Medulla oblongata (tissue), 1 donor: Measurements from ENCODE around the gene BARX1.
A peak's percentile ranks its signal among the peaks of the same experiment; 100 is the strongest.
"Not testable (repeated sequence)": the region's sequence is repeated elsewhere in the genome, so short reads cannot be mapped to it uniquely, and the experiment has no call there.

Experiments used
- DNase-seq: peaks from one replicate; pipeline ENCODE4 v3.0.0-alpha.2; 2015; ENCODE audit errors: extremely low spot score

The BARX1 gene

DNA sequence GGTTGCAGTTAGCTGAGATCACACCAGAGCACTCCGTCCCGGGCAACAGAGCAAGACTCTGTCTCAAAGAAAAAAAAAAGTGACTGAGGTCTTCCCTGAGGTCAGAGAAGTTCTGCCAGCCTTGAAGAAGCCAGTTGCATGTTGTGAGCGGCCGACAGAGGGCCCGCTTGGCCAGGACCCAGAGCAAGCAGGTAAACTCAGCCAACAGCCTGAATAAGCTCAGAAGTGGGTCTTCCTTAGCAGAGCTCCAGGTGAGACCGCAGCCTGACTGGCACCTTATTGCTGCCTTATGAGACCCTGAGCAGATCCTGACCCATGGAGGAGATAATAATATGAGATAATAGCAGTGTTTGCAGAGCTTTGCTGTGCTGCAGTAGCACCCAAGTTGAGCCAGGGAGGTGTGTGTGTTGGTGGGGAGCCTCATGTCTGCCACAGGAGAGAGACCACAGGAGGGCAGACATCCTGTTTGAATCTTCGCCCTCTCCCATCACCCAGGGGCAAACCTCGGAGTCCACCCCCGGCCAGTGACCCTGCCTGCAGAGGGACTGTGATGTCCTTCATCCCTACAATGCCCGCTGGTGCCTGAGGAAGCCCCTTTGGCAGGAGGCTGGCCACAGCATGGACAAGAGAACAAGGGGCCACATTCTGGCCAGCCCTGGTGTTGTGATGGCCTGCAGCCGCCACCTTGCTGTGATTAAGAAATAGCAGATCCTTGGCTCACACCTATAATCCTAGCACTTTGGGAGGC lies 10.8 kb upstream of the BARX1 start:
- DNase-seq = no peak

DNA sequence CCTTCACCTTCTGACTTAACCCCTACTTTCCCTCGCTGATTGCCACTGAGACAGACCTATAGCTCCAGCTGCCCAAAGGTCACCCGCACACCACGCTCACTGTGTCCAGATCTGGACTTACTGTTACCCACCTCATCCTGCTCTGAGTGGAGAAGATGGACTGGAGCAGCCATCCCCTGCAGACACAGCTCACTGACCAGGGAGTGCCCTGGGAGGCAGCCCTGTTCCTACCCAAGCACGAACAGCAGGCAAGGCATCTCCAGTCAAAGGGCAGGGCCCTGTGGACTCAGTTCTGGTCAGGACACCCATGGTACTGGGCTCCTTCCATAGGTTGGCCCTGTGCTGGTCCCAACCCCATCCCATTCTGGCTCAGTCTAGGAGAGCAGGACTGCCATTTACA lies 9.5 kb upstream of the BARX1 start:
- DNase-seq = no peak

DNA sequence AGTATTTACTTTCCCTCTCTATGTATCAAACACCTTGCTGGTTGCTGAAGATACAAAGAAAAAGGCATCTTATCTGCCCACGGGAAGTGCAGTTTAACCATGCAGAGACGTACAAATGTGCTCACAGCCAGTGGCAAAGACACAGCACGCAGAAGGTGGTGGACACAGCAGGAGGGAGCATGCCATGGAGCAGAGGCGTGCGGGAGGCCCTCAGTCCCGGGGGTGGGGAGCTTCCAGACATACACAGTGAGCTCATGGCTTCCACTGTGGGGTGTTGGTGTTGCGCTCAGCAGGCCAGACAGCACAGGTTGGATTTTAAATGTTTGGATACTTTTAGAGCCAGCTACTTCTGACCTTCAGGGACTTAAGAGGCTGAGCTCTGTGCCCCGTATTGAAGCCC lies 8.8 kb upstream of the BARX1 start:
- no peak for DNase-seq

DNA sequence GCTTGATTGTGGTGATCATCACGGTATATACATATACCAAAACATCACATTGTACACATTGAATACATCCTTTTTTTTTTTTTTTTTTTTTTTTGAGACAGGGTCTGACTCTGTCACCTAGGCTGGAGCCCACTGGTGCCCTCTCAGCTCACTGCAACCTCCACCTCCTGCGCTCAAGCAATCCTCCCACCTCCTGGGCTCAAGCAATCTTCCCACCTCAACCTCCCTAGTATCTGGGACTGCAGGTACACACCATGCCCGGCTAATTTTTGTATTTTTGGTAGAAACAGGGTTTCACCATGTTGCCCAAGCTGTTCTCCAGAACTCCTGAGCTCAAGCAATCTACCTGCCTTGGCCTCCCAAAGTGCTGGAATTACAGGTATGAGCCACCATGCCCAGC lies 8.3 kb upstream of the BARX1 start:
- not testable (repeated sequence) for DNase-seq

DNA sequence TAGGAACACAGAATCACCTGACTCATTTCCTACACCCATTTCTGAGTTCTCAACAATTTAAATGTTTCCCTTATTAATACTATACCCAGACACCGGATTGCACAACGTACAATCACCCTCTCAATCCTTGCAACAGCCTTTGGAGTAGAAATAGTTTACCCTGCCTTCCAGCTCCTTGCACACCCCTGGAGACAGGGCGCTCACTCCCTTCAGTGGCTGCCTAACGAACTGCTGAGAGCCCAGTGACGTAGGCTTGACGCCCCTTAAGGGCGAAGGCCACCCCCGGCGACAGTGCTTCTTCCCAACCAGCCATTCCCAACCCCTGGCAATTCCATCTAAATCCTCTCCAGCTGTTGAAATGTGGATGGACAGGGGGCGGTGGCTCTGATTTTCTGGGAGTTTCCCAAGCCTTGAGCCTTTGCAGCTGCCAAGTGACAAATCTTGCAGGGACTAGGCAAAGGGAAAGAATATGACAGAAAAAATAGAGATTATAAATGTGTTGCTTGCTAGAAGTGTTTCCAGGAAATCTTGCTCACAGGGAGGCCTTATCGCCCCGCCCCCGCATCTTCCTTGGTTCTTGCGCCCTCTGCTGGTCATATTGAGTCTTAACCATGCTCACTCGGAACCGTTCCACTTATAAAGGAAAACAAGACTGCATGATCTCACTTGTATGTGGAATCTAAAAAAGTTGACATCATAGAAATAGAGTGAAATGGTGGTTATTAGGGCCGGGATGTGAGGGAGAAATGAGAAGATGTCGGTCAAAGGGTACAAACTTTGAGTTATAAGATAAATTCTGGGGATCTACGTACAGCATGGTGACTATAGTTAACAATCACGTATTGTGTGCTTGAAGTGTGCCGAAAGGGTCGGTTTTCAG lies 7.6 kb upstream of the BARX1 start:
- peak; percentile 94 for DNase-seq

DNA sequence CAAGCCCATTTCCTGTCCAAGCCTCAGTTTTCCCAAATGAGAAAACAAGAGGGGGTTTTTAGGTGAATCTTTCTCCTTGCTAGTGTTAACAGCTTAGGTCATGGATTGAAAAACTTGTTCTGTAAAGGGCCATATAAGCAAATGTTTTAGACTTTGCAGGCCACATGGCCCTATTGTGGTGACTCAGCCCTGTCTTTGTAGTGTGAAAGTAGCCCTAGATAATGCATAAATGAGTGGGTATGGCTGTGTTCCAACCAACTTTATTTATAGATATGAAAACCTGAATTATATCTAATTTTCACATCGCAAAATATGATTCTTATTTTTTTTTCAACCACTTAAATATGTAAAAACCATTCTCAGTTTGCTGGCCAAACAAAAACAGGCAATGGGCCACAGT lies 6.9 kb upstream of the BARX1 start:
- no peak for DNase-seq

DNA sequence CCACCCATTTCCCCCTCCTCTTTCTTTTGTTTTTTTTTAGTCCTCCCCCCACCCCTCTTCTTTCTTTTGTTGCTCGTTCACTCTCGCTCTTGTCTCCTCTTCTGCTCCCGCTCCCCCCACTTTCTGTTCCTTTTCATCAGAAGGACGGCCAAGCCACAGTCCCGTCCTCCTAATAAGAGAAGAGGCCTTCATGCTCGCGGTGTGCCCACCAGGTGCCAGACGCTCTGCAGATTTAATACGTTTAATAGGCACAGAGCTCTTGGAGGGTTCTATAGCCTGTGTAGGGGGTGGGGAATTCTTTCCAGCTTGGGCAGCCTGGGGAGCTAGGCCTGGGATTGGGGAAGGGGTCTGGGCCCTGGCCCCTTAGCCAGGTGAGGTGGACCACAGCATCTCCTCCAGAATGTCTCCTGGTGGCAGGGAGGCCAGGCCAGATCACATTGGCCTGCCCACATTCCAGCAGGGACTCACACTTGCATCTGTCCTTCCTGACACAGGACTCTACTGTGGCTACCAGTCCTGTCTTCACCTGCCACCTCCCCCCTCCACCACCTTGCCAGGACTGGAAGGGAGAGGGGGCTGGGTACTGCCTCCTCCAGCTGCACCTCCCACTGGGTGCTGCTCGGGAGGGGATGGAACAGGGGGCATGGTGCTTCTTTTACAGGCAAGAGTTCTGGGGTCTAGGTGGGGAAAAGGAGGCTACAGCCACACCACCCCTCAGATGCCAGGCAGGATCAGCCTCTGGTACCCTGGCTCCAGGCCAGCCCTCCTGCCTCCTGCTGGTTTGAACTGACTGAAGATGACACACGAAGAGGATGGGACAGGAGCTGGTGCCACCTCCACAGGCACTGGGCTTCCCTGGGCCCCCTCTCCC lies 6.1 kb upstream of the BARX1 start:
- no peak for DNase-seq

DNA sequence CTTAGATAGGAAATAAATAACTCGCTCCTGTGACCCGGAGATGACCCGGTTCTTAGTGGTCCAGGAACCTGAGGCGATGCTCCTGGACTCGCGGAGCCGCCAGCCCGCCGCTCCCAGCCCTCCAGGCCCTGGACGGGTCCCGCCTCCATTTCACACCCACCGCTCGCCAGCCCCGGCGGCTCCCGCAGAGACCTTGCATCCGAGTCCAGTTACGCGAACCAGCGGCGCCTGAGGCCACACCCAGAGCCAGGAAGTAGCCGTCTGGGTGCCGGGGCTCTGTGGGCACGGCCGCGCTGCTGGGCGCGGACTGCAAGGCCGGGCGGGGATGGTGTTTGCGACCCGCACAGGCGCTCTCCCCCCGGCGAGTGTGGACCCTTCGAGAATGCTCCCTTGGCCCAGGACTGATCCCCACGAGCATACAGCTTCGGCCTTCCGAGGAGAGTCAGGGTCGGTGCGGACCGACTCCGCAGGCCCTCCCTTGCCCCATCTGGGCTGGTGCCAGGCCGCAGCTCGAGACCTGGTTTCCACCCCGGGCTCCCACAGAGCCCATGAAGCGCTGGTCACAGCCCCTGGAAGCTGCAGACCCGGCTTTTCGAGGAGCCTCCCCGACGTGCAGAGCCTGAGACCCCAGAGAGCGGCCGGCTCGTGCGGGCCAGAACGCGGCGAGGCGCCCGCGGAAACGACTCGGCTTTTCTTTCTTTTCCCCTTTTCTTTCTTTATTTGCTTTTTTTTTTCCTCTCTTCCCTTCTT lies 5.2 kb upstream of the BARX1 start:
- no peak for DNase-seq

DNA sequence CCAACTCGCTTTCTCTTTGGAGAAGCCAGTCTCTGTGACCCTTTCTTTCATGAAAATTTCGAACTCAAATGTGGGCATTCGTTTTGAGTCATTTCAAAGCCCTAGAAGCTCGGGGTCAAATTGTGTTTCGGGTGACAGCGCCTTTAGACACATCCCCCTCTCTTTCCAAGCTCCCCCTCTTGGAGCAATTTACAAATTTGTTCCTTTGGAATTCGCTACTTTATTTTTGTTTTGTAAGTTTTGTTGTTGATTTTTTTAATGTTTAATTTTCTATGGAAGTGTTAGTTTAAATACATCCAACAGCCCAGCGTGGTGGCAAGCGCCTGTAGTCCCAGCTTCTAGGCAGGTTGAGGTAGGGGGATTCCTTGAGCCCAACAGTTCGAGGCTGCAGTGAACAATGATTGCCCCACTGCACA lies 4.6 kb upstream of the BARX1 start:
- DNase-seq = no peak

DNA sequence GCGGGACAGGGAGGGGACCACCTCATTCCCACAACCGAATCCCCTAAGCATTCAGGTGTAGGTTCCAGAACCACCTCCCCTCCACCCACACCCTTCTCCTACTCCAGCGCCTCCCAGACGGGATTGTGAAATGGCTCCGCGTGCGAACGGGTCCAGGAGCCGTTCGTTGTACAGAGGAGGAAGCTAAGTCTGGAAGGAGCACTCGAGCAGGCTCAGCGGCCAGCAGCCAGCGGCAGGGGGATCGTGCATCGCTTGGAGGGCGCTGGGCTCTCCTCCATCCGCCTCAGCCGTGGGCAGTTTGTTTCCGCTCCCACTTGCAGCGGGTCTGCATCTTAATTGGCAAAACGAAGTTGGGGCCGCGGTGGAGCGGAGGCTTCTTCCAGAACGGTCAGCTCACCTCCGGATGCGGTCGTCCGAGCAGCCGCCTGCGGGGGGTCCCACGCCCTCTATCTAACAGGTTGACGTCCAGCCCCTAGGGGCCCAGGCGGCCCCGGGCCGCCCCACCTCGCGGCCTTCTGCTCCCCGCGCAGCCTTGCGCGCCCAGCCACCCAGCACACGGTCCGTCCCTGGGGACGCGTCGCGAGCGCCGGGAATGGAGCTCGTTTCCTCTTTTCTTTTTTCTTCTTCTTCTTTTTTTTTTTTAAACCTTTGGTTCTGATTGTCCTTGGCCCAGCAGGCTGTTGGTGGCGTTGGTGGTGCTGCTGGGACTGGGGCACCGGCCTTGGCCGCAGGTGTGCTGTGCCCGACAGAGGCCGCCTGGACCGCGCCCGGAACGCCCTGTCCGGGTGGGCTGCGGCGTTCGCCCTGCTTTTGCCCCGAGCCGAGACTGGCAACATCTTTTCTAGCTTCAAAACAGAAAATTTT lies 3.9 kb upstream of the BARX1 start:
- DNase-seq = no peak

DNA sequence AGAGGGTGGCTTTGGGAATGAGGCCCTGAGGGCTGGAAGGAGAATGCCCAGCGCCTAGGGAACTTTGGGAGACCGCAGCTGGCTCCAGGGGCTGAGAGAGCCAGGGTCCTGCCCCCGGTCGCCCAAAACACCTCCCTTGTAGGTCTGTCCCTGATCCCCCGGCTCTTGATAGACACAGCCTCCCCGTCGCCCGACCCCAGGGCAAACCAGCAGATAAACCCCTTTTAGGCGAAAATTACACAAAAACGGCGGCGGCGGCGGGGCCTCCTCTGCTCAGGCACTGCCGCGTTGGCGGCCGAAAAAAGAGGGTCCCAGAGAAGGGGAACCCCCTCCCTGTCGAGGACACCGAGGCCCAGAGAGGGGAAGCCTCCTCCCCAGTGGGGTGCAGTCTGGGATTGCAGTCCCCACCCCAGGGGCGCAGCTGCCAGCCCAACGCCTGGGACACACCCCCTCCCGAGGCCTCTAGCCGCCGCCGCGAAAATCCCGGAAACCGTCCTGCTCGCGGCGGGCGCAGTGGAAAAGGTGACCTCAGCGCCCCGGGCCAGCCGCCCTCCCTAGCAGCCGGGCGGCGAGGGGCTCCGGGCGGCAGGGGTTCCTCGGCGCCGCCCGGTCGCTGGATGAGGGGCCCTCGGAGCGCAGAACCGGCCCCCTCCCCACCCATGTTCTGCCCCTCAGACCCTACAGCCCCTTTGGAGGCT lies 3.1 kb upstream of the BARX1 start:
- DNase-seq = no peak

DNA sequence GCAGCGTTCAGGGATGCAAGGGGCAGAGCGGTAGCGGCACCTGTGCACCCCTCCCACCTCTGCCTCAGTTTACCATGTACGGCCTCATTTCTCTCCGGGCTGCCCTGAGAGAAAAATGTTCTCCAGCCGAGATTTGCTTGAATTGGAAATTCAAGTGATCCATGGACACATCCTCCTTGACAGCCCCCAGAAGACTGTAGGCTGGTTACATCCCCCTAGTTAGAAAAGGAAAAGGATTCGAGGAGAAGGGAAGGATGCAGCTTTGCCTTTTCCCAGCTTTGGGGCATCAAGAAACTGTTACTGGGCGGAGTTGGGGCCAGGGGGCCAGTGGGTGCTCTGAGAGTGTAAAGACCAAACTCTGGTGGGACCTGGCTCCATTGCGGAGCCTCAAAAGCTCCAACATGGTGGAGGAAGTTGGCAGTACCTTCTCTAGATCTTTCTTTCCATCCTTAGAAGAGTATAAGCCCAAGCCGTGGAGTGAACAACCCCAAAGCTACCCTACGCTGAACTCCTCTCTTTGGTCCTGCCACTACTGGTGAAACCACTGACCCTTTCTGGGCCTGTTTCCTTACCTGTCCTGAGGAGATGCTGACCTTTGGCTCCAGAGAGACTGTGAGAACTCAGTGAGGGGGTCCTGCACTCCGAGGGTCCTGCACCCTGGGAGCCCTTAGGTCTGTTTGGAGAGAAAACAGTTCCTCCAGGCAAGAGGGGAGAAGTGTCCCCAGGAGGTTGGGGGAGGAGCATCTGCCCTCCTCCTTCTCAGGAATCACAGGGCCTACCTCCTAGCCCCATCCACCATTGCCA lies 1.0 kb upstream of the BARX1 start:
- DNase-seq = no peak

DNA sequence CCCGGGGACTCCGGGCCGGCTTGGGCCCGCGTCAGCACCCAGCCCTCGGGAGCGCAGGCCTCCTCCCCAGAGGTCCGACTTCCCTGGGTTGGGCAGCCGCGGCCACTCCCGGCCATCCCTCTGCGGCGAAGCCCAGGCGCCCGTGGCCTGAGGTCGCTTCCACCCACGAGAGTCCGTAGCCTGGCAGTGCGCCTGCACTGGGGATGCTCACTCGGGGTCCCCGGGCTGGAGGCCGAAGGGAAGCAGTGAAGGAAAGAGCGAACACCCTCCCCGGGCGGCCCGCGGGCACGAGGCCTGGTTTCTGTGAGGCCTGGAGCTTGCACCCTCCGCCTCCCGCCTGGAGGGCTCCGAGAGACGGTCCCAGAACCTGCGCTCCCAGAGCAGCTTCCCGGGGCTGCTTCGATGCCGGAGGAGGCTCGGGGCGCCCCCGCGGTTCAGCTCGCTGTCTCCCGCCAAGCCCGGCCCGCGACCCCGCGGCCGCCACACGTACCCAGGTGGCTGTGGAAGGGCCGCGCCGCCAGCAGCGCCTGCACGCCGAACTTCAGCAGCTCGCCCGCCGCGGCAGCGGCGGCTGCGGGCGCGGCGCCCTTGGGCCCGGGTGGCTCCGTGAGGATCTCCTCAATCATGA lies 607 bp downstream of the BARX1 start:
- no peak for DNase-seq

DNA sequence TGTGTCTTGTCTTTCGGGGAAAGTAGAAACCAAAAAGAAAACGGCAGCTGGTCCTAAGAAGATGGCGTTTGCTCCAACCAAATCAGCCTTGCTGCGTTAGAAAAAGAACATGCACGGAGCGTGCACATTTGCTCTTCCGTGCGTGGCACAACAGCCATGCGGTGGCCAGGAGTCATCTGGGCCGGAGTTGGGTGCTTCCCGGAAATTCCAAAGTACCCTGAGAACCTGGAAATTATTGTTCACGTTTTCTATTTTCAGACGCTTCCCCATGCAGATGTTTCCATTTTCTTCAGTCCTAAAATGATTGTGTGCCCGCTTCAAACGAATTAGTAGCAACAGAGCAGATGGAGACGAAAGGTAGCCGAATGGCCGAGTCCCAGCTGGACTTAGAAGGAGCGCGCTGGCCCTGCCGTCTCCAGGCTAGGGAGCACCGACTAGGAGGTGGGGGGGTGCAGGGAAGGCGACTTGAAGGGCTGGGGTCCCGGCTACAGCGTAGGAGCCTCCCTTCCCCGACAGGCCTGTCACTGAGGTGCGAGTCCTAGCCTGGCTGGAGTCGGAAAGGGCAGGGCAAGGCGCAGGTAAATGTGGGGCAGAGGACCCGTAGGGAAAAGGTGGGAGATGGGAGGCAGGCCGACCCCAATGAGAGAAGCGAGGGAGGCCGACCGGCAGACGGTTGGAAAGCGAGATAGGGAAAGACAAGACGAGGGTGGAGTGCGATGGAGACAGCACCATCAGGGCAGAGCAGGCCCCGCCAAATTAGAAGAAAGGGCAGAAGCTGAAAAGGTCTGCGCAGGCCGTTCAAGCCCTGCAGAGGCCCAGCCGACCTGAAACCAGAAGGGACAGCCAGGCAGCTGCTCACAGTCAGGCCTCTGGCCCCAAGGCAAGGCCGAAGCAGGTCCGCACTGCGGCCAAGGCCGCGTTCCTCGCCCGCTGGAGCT lies 1.4 kb downstream of the BARX1 start:
- DNase-seq = no peak

DNA sequence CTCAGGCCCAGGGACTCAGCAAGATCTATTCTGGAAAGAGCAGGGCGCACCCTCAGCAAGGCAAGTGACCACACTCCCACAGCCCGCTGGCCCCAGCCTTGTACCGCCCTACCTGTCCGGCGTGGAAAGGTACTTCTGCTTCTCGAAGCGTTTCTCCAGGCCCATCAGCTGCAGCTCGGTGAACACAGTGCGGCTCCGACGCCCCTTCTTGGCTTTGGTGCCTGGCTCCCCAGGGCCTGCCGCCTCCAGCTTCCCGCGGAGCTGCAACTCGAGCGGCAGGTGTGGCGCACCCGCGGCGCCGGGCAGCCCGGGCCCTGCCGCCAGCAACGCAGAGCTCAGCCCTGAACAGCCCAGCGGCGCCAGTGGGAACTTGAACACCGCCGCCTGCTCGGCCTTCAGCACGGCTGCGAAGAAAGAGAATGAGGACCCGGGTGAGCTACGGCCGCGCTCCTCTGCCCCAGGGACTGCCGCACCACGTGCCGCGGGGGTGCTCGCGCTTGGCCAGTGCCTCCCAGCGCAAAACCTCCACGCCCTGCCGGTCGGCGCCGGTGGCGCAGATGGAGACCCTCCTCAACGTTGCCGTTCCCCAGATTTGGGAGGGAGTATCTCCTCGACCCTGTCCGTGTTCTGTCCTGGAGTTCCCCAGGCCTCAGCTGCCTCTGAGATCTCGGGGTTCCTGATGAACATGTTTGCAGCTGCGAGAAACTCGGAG lies 2.2 kb downstream of the BARX1 start:
- no peak for DNase-seq

DNA sequence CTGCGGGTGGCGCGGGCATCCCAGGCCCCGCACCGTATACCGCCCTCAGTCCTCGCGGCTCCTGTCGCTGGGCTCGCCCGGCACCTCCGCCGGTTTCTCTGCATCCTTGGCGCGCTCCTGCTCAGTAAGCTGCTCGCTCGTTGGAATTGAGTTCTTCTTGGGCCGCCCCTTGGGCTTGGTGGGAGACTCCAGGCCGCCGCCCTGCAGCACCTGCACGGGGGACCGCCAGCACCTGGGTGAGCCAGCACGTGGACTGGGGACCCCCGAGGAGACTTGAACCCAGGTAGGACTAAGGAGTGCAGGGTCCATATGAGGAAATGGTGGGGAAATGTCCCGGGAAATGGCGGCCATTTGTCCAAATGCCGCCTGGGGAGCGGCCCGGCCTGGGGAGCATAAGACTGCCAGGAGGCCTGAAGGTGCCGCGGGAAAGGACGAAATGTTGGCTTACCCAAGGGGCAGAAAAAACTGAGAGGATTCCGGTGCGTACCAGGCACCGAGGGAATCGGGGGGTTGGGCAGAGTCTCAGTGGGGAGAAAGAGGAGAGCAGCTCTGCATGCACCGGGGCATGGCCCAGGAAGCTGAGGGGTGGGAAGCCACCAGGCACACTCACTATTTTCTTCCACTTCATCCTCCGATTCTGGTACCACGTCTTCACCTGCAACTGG lies 2.9 kb downstream of the BARX1 start:
- DNase-seq = no peak
